Upper lobe of left lung (tissue), 6 donors: ENCODE data around the gene AQP2. TPM values are rescaled to one million over a fixed set of nuclear protein-coding genes. Genes with fewer than 3 reads are reported as not detected.

Experiments
- ATAC-seq, 2 donors: fragments of 200-7000 bp; cut with Tn5 transposase; one replicate each; pipeline ENCODE4 v1.9.1; 2022; ENCODE audit warnings: mild to moderate bottlenecking in 2 of 2, moderate library complexity in 2 of 2; ENCODE audit not compliant: low FRiP score in 2 of 2
- DNase-seq, 2 donors: peaks; one replicate each; pipeline ENCODE4 v3.0.0-alpha.2; 2019 to 2020
- H3K27ac ChIP-seq, 4 donors: fragments of 200-600 bp; sonication (generic); one replicate each; pipeline ENCODE4 v1.5.1; 2016 to 2019
- H3K27me3 ChIP-seq, 4 donors: fragments of 200-600 bp; sonication (generic); one replicate each; pipeline ENCODE4 v1.5.1; 2017 to 2019
- H3K36me3 ChIP-seq, 4 donors: fragments of 200-600 bp; sonication (generic); one replicate each; pipeline ENCODE4 v1.5.1; 2016 to 2019
- H3K4me1 ChIP-seq, 4 donors: fragments of 200-600 bp; sonication (generic); one replicate each; pipeline ENCODE4 v1.5.1; 2018 to 2019
- H3K4me3 ChIP-seq, 4 donors: fragments of 200-600 bp; sonication (generic); one replicate each; pipeline ENCODE4 v1.5.1; 2017 to 2019; ENCODE audit warnings: mild to moderate bottlenecking in 2 of 4, moderate library complexity in 1 of 4
- H3K9me3 ChIP-seq, 4 donors: fragments of 200-600 bp; sonication (generic); one replicate each; pipeline ENCODE4 v1.5.1; 2018 to 2019
- CTCF ChIP-seq, 6 experiments: fragments of 450-650 bp in 4 of 6; fragments of 200-600 bp in 2 of 6; sonication (generic) in 2 of 6; IDR thresholded peaks; one replicate each; pipeline ENCODE4 v1.5.1; 2016 to 2019; ENCODE audit warnings: antibody characterized with exemption in 6 of 6
- EP300 ChIP-seq, 4 donors: sonication (generic); formaldehyde crosslinking; IDR thresholded peaks; one replicate each; pipeline ENCODE4 v1.5.1; 2017; ENCODE audit warnings: antibody characterized with exemption in 4 of 4, control low read depth in 2 of 4
- POLR2A ChIP-seq, 4 donors: fragments of 450-650 bp; IDR thresholded peaks; one replicate each; pipeline ENCODE4 v1.5.1; 2016 to 2017; ENCODE audit warnings: antibody characterized with exemption in 4 of 4, mild to moderate bottlenecking in 2 of 4
- POLR2AphosphoS5 ChIP-seq, 2 donors: sonication (generic); formaldehyde crosslinking; IDR thresholded peaks; one replicate each; pipeline ENCODE4 v1.5.1; 2017; ENCODE audit warnings: antibody characterized with exemption in 2 of 2
- WGBS, 2 donors: methylation state at CpG; one replicate each; pipeline ENCODE4 v1.1.5; 2017 to 2018; 5-methylcytosine and 5-hydroxymethylcytosine counted together
- total RNA-seq, 6 donors: library from RNA; depleted of rRNA in 4 of 6; stranded (reverse); fragments of >200 nt in 4 of 6; gene quantifications; one replicate each; pipeline versions ENCODE4 v1.1.0 to v1.2.1, GENCODE V29; 2016 to 2021
- donor health status: DM: no; HTN: no; CAD: no; lungs with moderate emphysema.
- donor health status: DM: no; HTN: yes; CAD: no; lungs with severe emphysema.

The AQP2 gene
- total RNA-seq, 6 donors from 2014 or later, result 0.15 TPM; not detected in 5

- no peak for ATAC-seq
- no peak for TF ChIP-seq EP300 (IDR thresholded peaks at IDR 0.05)
- no peak for TF ChIP-seq POLR2AphosphoS5 (IDR thresholded peaks at IDR 0.05)
- TF ChIP-seq CTCF (IDR thresholded peaks at IDR 0.05), result no peak
- TF ChIP-seq POLR2A (IDR thresholded peaks at IDR 0.05), result no peak
- no peak for DNase-seq
- 93 to 94% methylated on average over 10 of the region's 10 CpGs for WGBS, 2 donors
- Histone ChIP-seq H3K36me3 (no peaks in the 10 kb centered on the region), H3K9me3 (no peaks in the 10 kb centered on the region), H3K4me1 (peaks cover 8 to 11% (median 9%) of the 10 kb centered on the region in 4 donors), H3K4me3 (no peak overlapping the region), H3K27me3 (no peaks in the 10 kb centered on the region), H3K27ac (no peak overlapping the region)
Observed at GRCh38 chr12:49979016-49979586, 28.6 kb downstream of the AQP2 start.

GRCh38 chr12:49979791-49980190, 29.3 kb downstream of the AQP2 start:
- no peaks in the 10 kb centered on the region for H3K27me3 ChIP-seq
- no peaks in the 10 kb centered on the region for H3K9me3 ChIP-seq
- no peak overlapping the region for H3K4me3 ChIP-seq
- peaks cover 6 to 14% (median 12%) of the 10 kb centered on the region in 4 donors for H3K4me1 ChIP-seq
- H3K36me3 ChIP-seq, result no peaks in the 10 kb centered on the region
- TF ChIP-seq POLR2AphosphoS5 (IDR thresholded peaks at IDR 0.05) (no peak), POLR2A (IDR thresholded peaks at IDR 0.05) (no peak), CTCF (IDR thresholded peaks at IDR 0.05) (no peak), EP300 (IDR thresholded peaks at IDR 0.05) (no peak)
- DNase-seq, result no peak
- ATAC-seq, result no peak
- no peak overlapping the region for H3K27ac ChIP-seq
- 78 to 79% methylated on average over 3 of the region's 3 CpGs for WGBS, 2 donors

- ATAC-seq (no peak), DNase-seq (no peak)
- 83 to 87% methylated on average over 10 of the region's 10 CpGs for WGBS, 2 donors
- H3K27ac ChIP-seq, result no peak overlapping the region
- H3K4me1 ChIP-seq, result peaks cover 6 to 14% (median 11%) of the 10 kb centered on the region in 4 donors
- H3K36me3 ChIP-seq, result no peaks in the 10 kb centered on the region
- TF ChIP-seq CTCF (IDR thresholded peaks at IDR 0.05) (no peak), POLR2AphosphoS5 (IDR thresholded peaks at IDR 0.05) (no peak), EP300 (IDR thresholded peaks at IDR 0.05) (no peak), POLR2A (IDR thresholded peaks at IDR 0.05) (no peak)
- no peaks in the 10 kb centered on the region for H3K27me3 ChIP-seq
- H3K9me3 ChIP-seq, result no peaks in the 10 kb centered on the region
- H3K4me3 ChIP-seq, result no peak overlapping the region
Observed at GRCh38 chr12:49980501-49981349, 30.2 kb downstream of the AQP2 start.

- Histone ChIP-seq H3K27ac (no peak overlapping the region), H3K4me1 (peaks cover 6 to 15% (median 12%) of the 10 kb centered on the region in 4 donors), H3K4me3 (no peak overlapping the region), H3K36me3 (no peaks in the 10 kb centered on the region), H3K9me3 (no peaks in the 10 kb centered on the region), H3K27me3 (no peaks in the 10 kb centered on the region)
- DNase-seq (no peak), ATAC-seq (peak in 1 of 2 donors; percentile 33)
- 79 to 88% methylated on average over 7 of the region's 7 CpGs for WGBS, 2 donors
- no peak for TF ChIP-seq EP300 (IDR thresholded peaks at IDR 0.05)
- no peak for TF ChIP-seq CTCF (IDR thresholded peaks at IDR 0.05)
Observed at GRCh38 chr12:49982246-49983087, 31.9 kb downstream of the AQP2 start.
